Right atrium auricular region (tissue), 2 donors: ENCODE measurements around the gene SLC2A5. TPM values are rescaled to one million over a fixed set of nuclear protein-coding genes. Genes with fewer than 3 reads are reported as not detected.
"Not testable (repeated sequence)": the region's sequence is repeated elsewhere in the genome, so short reads cannot be mapped to it uniquely, and the experiment has no call there.

Source experiments
- DNase-seq: peaks from one replicate; pipeline ENCODE4 v3.0.0-alpha.2; 2019; ENCODE audit warnings: low spot score
- H3K27ac ChIP-seq, 2 donors: fragments of 200-600 bp; sonication (generic); 1 replicate in 1 of 2; 2 replicates in 1 of 2; pipeline ENCODE4 v1.5.1; 2016 to 2019
- H3K27me3 ChIP-seq, 2 donors: fragments of 200-600 bp; sonication (generic); one replicate each; pipeline versions ENCODE4 v1.5.1 to v1.6.0; 2017 to 2019
- H3K36me3 ChIP-seq: fragments of 200-600 bp; sonication (generic); one replicate; pipeline ENCODE4 v1.5.1; 2016
- H3K4me1 ChIP-seq, 2 donors: fragments of 200-600 bp; sonication (generic); one replicate each; pipeline versions ENCODE4 v1.5.1 to v1.6.0; 2017 to 2019
- H3K4me3 ChIP-seq, 2 donors: fragments of 200-600 bp; sonication (generic); 1 replicate in 1 of 2; 2 replicates in 1 of 2; pipeline ENCODE4 v1.5.1; 2017 to 2019; ENCODE audit warnings: mild to moderate bottlenecking in 1 of 2, moderate library complexity in 1 of 2
- H3K9me3 ChIP-seq, 2 donors: fragments of 200-600 bp; sonication (generic); one replicate each; pipeline ENCODE4 v1.5.1; 2019
- CTCF ChIP-seq, 2 donors: fragments of 200-600 bp; sonication (generic); IDR thresholded peaks; one replicate each; pipeline ENCODE4 v1.5.1; 2019; ENCODE audit warnings: antibody characterized with exemption in 2 of 2
- total RNA-seq, 2 donors: library from RNA; depleted of rRNA; stranded (reverse); fragments of >200 nt; gene quantifications; one replicate each; pipeline ENCODE4 v1.1.0, GENCODE V29; 2016

Gene SLC2A5
- total RNA-seq, 2 donors from 2014 or later, result 0.26 to 0.94 TPM

- no peak for TF ChIP-seq CTCF (IDR thresholded peaks at IDR 0.05)
- Histone ChIP-seq H3K4me3 (no peak overlapping the region), H3K27ac (no peak overlapping the region), H3K27me3 (no peaks in the 10 kb centered on the region), H3K4me1 (no peaks in the 10 kb centered on the region), H3K36me3 (no peaks in the 10 kb centered on the region), H3K9me3 (peaks cover 0 to 8% of the 10 kb centered on the region in 2 donors)
- DNase-seq, result no peak
Measured at GRCh38 chr1:9035226-9035625, 34.2 kb downstream of the SLC2A5 start.

- Histone ChIP-seq H3K36me3 (no peaks in the 10 kb centered on the region), H3K4me1 (no peaks in the 10 kb centered on the region), H3K4me3 (no peak overlapping the region), H3K27ac (no peak overlapping the region), H3K27me3 (no peaks in the 10 kb centered on the region), H3K9me3 (peaks cover 0 to 8% of the 10 kb centered on the region in 2 donors)
- TF ChIP-seq CTCF (IDR thresholded peaks at IDR 0.05), result no peak
- DNase-seq, result no peak
Measured at GRCh38 chr1:9033363-9033762, 36.1 kb downstream of the SLC2A5 start.

DNA sequence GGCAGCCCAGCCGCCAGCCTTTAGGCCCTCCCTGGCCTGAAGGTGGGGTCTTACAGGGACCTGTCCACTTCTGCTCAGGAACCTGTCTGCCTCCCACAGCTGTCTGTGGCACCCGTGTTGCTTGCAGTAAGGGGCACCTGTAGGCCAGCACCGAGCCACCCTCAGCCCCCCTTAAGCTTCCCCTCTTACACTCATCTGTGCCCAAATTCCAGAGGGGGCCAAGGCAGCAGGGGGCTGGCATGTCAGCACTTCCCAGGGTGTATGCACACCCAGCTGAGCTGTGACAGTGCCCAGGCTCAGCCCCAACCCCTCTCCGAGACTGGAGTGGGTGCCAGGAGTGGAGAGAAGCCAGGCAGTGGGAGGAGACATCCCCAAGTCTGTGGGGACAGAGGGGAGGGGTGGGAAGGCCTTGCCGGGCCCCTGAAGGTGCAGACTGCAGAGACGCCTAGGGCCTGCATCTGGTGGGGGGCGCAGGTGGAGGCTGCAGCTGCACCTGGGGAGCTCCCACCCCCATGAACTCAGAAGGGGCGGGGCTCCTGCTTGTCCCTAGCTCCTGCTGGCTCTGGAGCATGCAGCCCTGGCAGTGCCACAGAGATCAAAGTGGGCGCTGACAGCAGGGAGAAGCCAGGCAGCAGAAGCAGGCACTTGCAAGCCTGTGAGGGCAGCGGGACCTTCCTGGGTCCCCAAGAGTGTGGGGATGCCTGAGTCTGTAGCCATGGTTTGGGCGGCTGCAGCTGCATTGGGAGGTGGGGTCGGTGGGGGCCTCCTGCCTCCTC, 37.8 kb downstream of the SLC2A5 start:
- no peak overlapping the region for H3K27ac ChIP-seq
- H3K4me3 ChIP-seq, result no peak overlapping the region
- no peaks in the 10 kb centered on the region for H3K36me3 ChIP-seq
- no peak for DNase-seq
- TF ChIP-seq CTCF (IDR thresholded peaks at IDR 0.05), result no peak
- no peaks in the 10 kb centered on the region for H3K4me1 ChIP-seq
- H3K9me3 ChIP-seq, result peaks cover 0 to 8% of the 10 kb centered on the region in 2 donors
- H3K27me3 ChIP-seq, result no peaks in the 10 kb centered on the region

GRCh38 chr1:9031077-9031476, 38.4 kb downstream of the SLC2A5 start:
- H3K27me3 ChIP-seq, DNase-seq, H3K4me1 ChIP-seq, H3K27ac ChIP-seq, H3K4me3 ChIP-seq, H3K36me3 ChIP-seq, H3K9me3 ChIP-seq: not testable (repeated sequence)

DNA sequence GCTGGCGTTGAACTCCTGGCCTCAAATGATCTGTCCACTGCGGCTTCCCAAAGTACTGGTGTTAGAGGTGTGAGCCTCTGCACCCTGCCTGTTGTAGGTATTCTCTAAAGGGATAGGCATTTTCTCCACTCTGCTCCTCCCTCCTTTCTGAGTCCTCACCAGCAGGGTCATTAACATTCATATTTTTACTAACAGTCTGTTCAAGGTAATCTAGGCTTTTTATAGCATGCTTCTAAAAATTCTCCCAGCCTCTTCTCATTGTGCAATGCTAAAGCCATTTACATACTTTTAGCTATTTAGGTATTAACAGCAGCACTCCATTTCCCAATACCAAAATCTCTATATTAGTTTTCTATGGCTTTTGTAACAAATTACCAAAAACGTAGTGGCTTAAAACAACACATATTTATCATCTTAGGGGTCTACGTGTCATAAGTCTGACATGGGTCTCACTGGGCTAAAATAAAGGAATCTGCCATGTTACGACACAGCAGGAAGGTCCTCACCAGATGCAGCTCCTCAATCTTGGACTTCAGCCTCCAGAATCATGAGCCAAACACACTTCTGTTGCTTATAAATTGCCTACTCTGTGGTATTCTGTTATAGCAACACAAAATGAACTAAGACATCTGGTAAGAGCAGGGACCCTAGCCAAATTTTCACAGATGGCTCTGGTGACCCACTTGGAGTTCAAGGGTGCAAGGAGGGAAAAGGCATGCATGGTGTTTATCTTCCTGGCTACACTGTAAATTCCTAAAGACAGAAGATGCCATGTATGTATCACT, 40.3 kb downstream of the SLC2A5 start:
- H3K9me3 ChIP-seq, result no peaks in the 10 kb centered on the region
- no peaks in the 10 kb centered on the region for H3K27me3 ChIP-seq
- no peaks in the 10 kb centered on the region for H3K36me3 ChIP-seq
- no peaks in the 10 kb centered on the region for H3K4me1 ChIP-seq
- no peak for TF ChIP-seq CTCF (IDR thresholded peaks at IDR 0.05)
- H3K27ac ChIP-seq, result no peak overlapping the region
- no peak for DNase-seq
- H3K4me3 ChIP-seq, result no peak overlapping the region

- no peaks in the 10 kb centered on the region for H3K9me3 ChIP-seq
- H3K27me3 ChIP-seq, result no peaks in the 10 kb centered on the region
- no peaks in the 10 kb centered on the region for H3K4me1 ChIP-seq
- no peaks in the 10 kb centered on the region for H3K36me3 ChIP-seq
- no peak overlapping the region for H3K27ac ChIP-seq
- no peak overlapping the region for H3K4me3 ChIP-seq
- no peak for DNase-seq
- no peak for TF ChIP-seq CTCF (IDR thresholded peaks at IDR 0.05)
Measured at GRCh38 chr1:9027307-9027706, 42.1 kb downstream of the SLC2A5 start.
